Stimulated activated naive CD8-positive, alpha-beta T cell treated with anti-CD3 and anti-CD28 coated beads, Interleukin-15, Interleukin-2, amounts not matched to agents 100 ng/mL and 50 ng/mL, for 24 hours (primary cell): ENCODE data around the gene STAG1.

Experiments
- H3K27ac Mint-ChIP-seq: one replicate; pipeline ENCODE4 v1.8.0; 2021; ENCODE audit warnings: mild to moderate bottlenecking, mixed read lengths
- H3K27me3 Mint-ChIP-seq: one replicate; pipeline ENCODE4 v1.8.0; 2021; ENCODE audit warnings: mixed read lengths
- H3K36me3 Mint-ChIP-seq: one replicate; pipeline ENCODE4 v1.8.0; 2021; ENCODE audit warnings: low read depth, mixed read lengths
- H3K4me1 Mint-ChIP-seq: one replicate; pipeline ENCODE4 v1.8.0; 2021; ENCODE audit warnings: low read depth, mixed read lengths
- H3K4me3 Mint-ChIP-seq: one replicate; pipeline ENCODE4 v1.8.0; 2021; ENCODE audit warnings: mild to moderate bottlenecking, mixed read lengths
- H3K9me3 Mint-ChIP-seq: one replicate; pipeline ENCODE4 v1.8.0; 2021; ENCODE audit warnings: mixed read lengths

STAG1 gene

GRCh38 chr3:136473716-136474326 lies 278.4 kb downstream of the STAG1 start:
- H3K9me3 Mint-ChIP-seq = peaks cover 4% of the 10 kb centered on the region
- peaks cover 63% of the 10 kb centered on the region for H3K36me3 Mint-ChIP-seq
- H3K4me3 Mint-ChIP-seq = no peak overlapping the region
- H3K27ac Mint-ChIP-seq = no peak overlapping the region
- no peaks in the 10 kb centered on the region for H3K27me3 Mint-ChIP-seq
- H3K4me1 Mint-ChIP-seq = no peaks in the 10 kb centered on the region

DNA sequence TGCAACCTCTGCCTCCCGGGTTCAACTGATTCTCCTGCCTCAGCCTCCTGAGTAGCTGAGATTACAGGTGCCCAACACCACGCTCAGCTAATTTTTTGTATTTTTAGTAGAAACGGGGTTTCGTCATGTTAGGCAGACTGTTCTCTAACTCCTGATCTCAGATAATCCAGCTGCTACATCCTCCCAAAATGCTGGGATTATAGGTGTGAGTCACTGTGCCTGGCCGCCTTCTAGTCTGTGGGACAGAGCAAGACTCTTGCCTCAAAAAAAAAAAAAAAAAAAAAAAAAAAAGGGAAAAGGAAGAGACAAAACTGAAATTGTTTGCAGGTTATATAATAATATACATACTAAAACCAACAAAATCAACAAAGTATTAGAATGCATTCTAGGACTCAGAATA lies 286.9 kb downstream of the STAG1 start:
- Mint-ChIP-seq H3K27ac (no peak overlapping the region), H3K36me3 (peaks cover 76% of the 10 kb centered on the region), H3K9me3 (peaks cover 15% of the 10 kb centered on the region), H3K4me3 (no peak overlapping the region), H3K27me3 (no peaks in the 10 kb centered on the region), H3K4me1 (no peaks in the 10 kb centered on the region)

GRCh38 chr3:136464502-136464901 lies 287.7 kb downstream of the STAG1 start:
- peaks cover 75% of the 10 kb centered on the region for H3K36me3 Mint-ChIP-seq

DNA sequence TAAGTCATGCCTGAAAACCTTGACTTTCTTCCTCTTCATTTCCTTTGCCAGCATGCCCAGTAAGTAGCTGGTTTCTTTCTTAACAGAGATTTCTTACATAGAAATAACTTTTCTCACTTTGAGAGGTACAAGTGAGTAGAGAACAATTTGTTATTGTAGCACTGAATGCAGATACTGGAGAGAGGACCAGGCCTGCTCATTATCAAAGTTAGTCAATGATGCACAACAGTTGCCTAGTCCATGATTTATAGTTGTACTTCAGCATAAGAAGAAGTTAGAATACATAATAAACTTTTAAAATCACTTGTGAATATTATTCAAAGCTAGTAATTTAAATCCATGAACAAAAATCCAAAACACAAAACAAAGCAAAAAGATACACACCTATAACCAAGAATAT lies 289.0 kb downstream of the STAG1 start:
- Mint-ChIP-seq H3K27ac (no peak overlapping the region), H3K27me3 (no peaks in the 10 kb centered on the region), H3K4me1 (no peaks in the 10 kb centered on the region), H3K36me3 (peaks cover 84% of the 10 kb centered on the region), H3K4me3 (no peak overlapping the region), H3K9me3 (peaks cover 20% of the 10 kb centered on the region)

More at GRCh38 chr3:136464502-136464901, 287.7 kb downstream of the STAG1 start:
- Mint-ChIP-seq H3K27ac (no peak overlapping the region), H3K27me3 (no peaks in the 10 kb centered on the region), H3K4me3 (no peak overlapping the region), H3K9me3 (peaks cover 20% of the 10 kb centered on the region), H3K4me1 (no peaks in the 10 kb centered on the region)

GRCh38 chr3:136457793-136458192 lies 294.4 kb downstream of the STAG1 start:
- peaks cover 78% of the 10 kb centered on the region for H3K36me3 Mint-ChIP-seq
- H3K9me3 Mint-ChIP-seq = peaks cover 42% of the 10 kb centered on the region
- no peak overlapping the region for H3K27ac Mint-ChIP-seq
- H3K4me3 Mint-ChIP-seq = no peak overlapping the region
- H3K4me1 Mint-ChIP-seq = no peaks in the 10 kb centered on the region
- H3K27me3 Mint-ChIP-seq = no peaks in the 10 kb centered on the region

DNA sequence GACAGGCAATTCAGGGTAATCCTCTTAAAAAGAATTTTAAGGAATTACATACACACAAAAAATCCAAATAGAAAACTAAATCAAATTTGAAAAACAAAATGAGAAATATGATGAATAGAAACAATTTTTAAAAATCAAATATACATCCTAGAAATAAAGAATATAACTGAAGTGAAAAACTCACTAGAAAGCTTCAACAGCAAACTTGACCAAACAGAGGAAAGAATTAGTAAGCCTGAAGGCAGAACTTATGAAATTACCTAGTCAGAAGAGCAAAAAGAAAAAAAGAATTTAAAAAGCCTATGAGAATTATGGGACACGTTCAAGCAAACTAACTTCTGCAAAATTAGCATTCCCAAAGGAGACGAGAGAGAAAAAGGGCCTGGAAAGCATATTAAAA lies 296.0 kb downstream of the STAG1 start:
- no peaks in the 10 kb centered on the region for H3K4me1 Mint-ChIP-seq
- peaks cover 74% of the 10 kb centered on the region for H3K36me3 Mint-ChIP-seq
- H3K4me3 Mint-ChIP-seq = no peak overlapping the region
- no peaks in the 10 kb centered on the region for H3K27me3 Mint-ChIP-seq
- H3K27ac Mint-ChIP-seq = no peak overlapping the region
- H3K9me3 Mint-ChIP-seq = peaks cover 32% of the 10 kb centered on the region

GRCh38 chr3:136444581-136444980 lies 307.6 kb downstream of the STAG1 start:
- Mint-ChIP-seq H3K9me3 (no peaks in the 10 kb centered on the region), H3K4me3 (no peak overlapping the region), H3K4me1 (no peaks in the 10 kb centered on the region), H3K27ac (no peak overlapping the region), H3K36me3 (peaks cover 34% of the 10 kb centered on the region), H3K27me3 (no peaks in the 10 kb centered on the region)

DNA sequence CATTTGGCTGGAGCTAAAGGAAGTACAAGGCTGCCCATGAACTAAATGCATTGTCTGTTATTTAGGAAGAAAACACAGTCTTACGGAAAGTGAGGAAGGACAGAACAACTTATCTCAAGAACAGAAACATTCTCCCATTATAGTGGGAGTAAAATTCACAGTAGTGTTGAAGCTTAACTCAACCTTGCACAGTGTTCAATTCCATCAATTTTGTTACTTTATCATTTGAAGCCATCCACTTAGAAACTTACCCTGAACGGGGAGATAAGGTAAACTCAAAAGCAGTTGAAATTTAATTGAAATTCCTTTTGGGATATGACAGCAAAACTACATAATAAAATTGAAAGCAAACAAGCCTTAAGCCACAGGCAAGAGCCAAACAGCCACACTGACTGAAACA lies 315.1 kb downstream of the STAG1 start:
- H3K9me3 Mint-ChIP-seq = no peaks in the 10 kb centered on the region
- no peaks in the 10 kb centered on the region for H3K27me3 Mint-ChIP-seq
- H3K27ac Mint-ChIP-seq = no peak overlapping the region
- peaks cover 37% of the 10 kb centered on the region for H3K36me3 Mint-ChIP-seq
- H3K4me1 Mint-ChIP-seq = no peaks in the 10 kb centered on the region
- H3K4me3 Mint-ChIP-seq = no peak overlapping the region

- Mint-ChIP-seq H3K36me3 (peaks cover 37% of the 10 kb centered on the region), H3K27me3 (no peaks in the 10 kb centered on the region), H3K9me3 (no peaks in the 10 kb centered on the region), H3K27ac (no peak overlapping the region), H3K4me1 (no peaks in the 10 kb centered on the region), H3K4me3 (no peak overlapping the region)
Observed at GRCh38 chr3:136434429-136434828, 317.7 kb downstream of the STAG1 start.

- Mint-ChIP-seq H3K27ac (no peak overlapping the region), H3K4me3 (no peak overlapping the region), H3K36me3 (peaks cover 47% of the 10 kb centered on the region), H3K9me3 (no peaks in the 10 kb centered on the region), H3K4me1 (no peaks in the 10 kb centered on the region), H3K27me3 (no peaks in the 10 kb centered on the region)
Observed at GRCh38 chr3:136432685-136433084, 319.5 kb downstream of the STAG1 start.

GRCh38 chr3:136428167-136428566 lies 324.0 kb downstream of the STAG1 start:
- H3K36me3 Mint-ChIP-seq = peaks cover 32% of the 10 kb centered on the region
- H3K4me3 Mint-ChIP-seq = no peak overlapping the region
- no peaks in the 10 kb centered on the region for H3K9me3 Mint-ChIP-seq
- H3K27ac Mint-ChIP-seq = no peak overlapping the region
- H3K27me3 Mint-ChIP-seq = no peaks in the 10 kb centered on the region
- no peaks in the 10 kb centered on the region for H3K4me1 Mint-ChIP-seq

GRCh38 chr3:136427236-136427635 lies 324.9 kb downstream of the STAG1 start:
- peaks cover 30% of the 10 kb centered on the region for H3K36me3 Mint-ChIP-seq
- H3K9me3 Mint-ChIP-seq = no peaks in the 10 kb centered on the region
- no peaks in the 10 kb centered on the region for H3K27me3 Mint-ChIP-seq
- H3K4me1 Mint-ChIP-seq = no peaks in the 10 kb centered on the region
- H3K27ac Mint-ChIP-seq = no peak overlapping the region
- no peak overlapping the region for H3K4me3 Mint-ChIP-seq

- Mint-ChIP-seq H3K4me1 (no peaks in the 10 kb centered on the region), H3K36me3 (peaks cover 44% of the 10 kb centered on the region), H3K4me3 (no peak overlapping the region), H3K9me3 (no peaks in the 10 kb centered on the region), H3K27me3 (no peaks in the 10 kb centered on the region), H3K27ac (no peak overlapping the region)
Observed at GRCh38 chr3:136414476-136414875, 337.7 kb downstream of the STAG1 start.

GRCh38 chr3:136412307-136412706 lies 339.9 kb downstream of the STAG1 start:
- Mint-ChIP-seq H3K27me3 (no peaks in the 10 kb centered on the region), H3K27ac (no peak overlapping the region), H3K4me3 (no peak overlapping the region), H3K9me3 (no peaks in the 10 kb centered on the region), H3K4me1 (no peaks in the 10 kb centered on the region), H3K36me3 (peaks cover 46% of the 10 kb centered on the region)

DNA sequence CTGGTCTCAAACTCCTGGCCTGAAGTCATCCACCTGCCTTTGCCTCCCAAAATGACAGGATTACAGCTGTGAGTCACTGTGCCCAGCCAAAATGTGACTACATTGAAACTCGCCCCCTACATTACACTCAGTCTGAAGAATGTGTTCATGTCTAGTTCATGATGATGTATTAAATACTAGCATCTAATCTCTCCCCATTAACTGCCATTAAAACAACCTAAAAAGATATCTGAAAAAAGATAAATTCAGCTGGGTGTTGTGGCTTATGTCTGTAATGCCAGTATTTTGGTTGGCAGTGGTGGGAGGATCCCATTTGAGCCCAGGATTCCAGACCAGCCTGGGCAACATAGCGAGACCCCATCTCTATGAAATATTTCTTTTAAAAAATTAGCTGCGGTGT lies 342.6 kb downstream of the STAG1 start:
- no peaks in the 10 kb centered on the region for H3K27me3 Mint-ChIP-seq
- H3K4me1 Mint-ChIP-seq = no peaks in the 10 kb centered on the region
- H3K4me3 Mint-ChIP-seq = no peak overlapping the region
- H3K9me3 Mint-ChIP-seq = no peaks in the 10 kb centered on the region
- peaks cover 37% of the 10 kb centered on the region for H3K36me3 Mint-ChIP-seq
- no peak overlapping the region for H3K27ac Mint-ChIP-seq

DNA sequence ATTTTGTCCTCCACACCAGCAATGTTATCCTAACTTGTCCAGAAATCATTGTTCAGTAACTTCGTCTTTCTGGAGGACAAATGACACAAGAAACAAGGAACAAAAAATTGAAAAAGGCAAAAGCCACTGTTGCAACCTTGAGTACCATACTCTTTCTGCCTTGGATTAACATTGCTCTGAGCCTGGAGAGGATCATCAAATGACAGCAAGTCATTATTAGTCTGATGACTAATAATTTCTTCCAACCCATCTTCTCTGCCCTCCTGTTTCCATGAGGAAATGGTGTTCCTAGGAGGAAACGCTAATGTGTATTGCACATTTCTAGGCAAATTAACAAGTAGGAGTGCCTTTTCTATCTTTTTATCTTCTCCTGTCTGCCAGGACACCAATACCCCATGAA lies 348.1 kb downstream of the STAG1 start:
- no peaks in the 10 kb centered on the region for H3K9me3 Mint-ChIP-seq
- no peaks in the 10 kb centered on the region for H3K4me1 Mint-ChIP-seq
- H3K36me3 Mint-ChIP-seq = peaks cover 37% of the 10 kb centered on the region
- no peaks in the 10 kb centered on the region for H3K27me3 Mint-ChIP-seq
- no peak overlapping the region for H3K27ac Mint-ChIP-seq
- no peak overlapping the region for H3K4me3 Mint-ChIP-seq
